OCI-LY3 (cell line): ENCODE results near the gene CHRM2.

Experiments used
- EZH2phosphoT487 ChIP-seq: fragments of 200-600 bp; shearing (Covaris generic); IDR thresholded peaks from 2 replicates; pipeline ENCODE4 v1.6.1; 2018; ENCODE audit warnings: antibody characterized with exemption, mixed run types, low read depth
- TF ChIP-seq, protein P1 (sequence below): fragments of 200-600, 300-600 bp; sonication (generic); IDR thresholded peaks from 2 replicates; pipeline ENCODE4 v1.5.1; 2014; ENCODE audit warnings: antibody characterized with exemption, low read length, low read depth

DNA sequence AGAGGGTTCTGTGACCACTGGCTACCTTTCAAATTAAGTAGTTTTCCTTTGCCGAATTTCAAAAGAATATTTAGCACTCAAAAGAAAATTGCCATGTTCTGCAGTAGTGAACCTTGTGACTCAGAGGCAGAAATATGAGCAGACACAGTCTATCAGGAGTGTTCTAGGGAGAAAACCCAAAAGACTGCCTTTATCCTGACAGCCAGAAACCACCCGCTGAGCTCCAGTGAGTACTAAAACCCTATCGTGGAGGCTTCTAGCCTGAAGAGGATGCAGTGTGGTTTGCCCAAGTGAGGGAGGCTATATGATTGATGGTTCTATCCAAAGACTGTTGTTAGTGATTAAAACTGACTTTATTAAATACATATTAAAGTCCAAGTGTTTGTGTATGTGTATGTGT is 21.9 kb downstream of the CHRM2 start:
- TF ChIP-seq, protein P1, sequence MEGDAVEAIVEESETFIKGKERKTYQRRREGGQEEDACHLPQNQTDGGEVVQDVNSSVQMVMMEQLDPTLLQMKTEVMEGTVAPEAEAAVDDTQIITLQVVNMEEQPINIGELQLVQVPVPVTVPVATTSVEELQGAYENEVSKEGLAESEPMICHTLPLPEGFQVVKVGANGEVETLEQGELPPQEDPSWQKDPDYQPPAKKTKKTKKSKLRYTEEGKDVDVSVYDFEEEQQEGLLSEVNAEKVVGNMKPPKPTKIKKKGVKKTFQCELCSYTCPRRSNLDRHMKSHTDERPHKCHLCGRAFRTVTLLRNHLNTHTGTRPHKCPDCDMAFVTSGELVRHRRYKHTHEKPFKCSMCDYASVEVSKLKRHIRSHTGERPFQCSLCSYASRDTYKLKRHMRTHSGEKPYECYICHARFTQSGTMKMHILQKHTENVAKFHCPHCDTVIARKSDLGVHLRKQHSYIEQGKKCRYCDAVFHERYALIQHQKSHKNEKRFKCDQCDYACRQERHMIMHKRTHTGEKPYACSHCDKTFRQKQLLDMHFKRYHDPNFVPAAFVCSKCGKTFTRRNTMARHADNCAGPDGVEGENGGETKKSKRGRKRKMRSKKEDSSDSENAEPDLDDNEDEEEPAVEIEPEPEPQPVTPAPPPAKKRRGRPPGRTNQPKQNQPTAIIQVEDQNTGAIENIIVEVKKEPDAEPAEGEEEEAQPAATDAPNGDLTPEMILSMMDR, result no peak
- TF ChIP-seq EZH2phosphoT487, result no peak
